Activated naive CD4-positive, alpha-beta T cell treated with anti-CD3 and anti-CD28 coated beads, Interleukin-2, amount 50 U/mL, for 72 hours (primary cell): ENCODE results near the gene DYNC2H1. TPM values are rescaled to one million over a fixed set of nuclear protein-coding genes. Genes with fewer than 3 reads are reported as not detected.

Experiments used
- ATAC-seq, 2 donors: fragments of 150-1000 bp; cut with Tn5 transposase; 2 replicates each; pipeline ENCODE4 v1.10.0; 2021; ENCODE audit warnings: mild to moderate bottlenecking in 2 of 2, moderate library complexity in 2 of 2
- DNase-seq, 2 donors: peaks; one replicate each; pipeline ENCODE4 v3.0.0; 2021 to 2022; ENCODE audit warnings: low spot score in 2 of 2
- H3K27ac Mint-ChIP-seq, 2 donors: one replicate each; pipeline ENCODE4 v1.8.0; 2022; ENCODE audit warnings: mild to moderate bottlenecking in 2 of 2, mixed read lengths in 2 of 2
- H3K36me3 Mint-ChIP-seq, 2 donors: one replicate each; pipeline ENCODE4 v1.8.0; 2022; ENCODE audit warnings: mixed read lengths in 2 of 2
- H3K9me3 Mint-ChIP-seq, 2 donors: one replicate each; pipeline ENCODE4 v1.8.0; 2022; ENCODE audit warnings: mixed read lengths in 2 of 2
- total RNA-seq, 2 donors: library from RNA; stranded (reverse); gene quantifications; one replicate each; pipeline ENCODE4 v1.2.3, GENCODE V29; 2022

The DYNC2H1 gene
- total RNA-seq, 2 donors from 2014 or later, result 2.2 to 2.6 TPM

- Mint-ChIP-seq H3K9me3 (peaks cover 8 to 13% of the 10 kb centered on the region in 2 donors), H3K27ac (no peak overlapping the region), H3K36me3 (peaks cover 7 to 9% of the 10 kb centered on the region in 2 donors)
- DNase-seq (no peak), ATAC-seq (no peak)
These were observed 269.7 kb downstream of the DYNC2H1 start for GRCh38 chr11:103378931-103379330.

- DNase-seq (no peak), ATAC-seq (no peak)
- no peak overlapping the region for H3K27ac Mint-ChIP-seq
- H3K9me3 Mint-ChIP-seq, result peaks cover 6 to 8% of the 10 kb centered on the region in 2 donors
- no peaks in the 10 kb centered on the region for H3K36me3 Mint-ChIP-seq
These were observed 270.8 kb downstream of the DYNC2H1 start for GRCh38 chr11:103380031-103380430.

- DNase-seq (no peak), ATAC-seq (no peak)
- Mint-ChIP-seq H3K36me3 (peaks cover 0 to 4% of the 10 kb centered on the region in 2 donors), H3K27ac (no peak overlapping the region), H3K9me3 (peaks cover 0 to 4% of the 10 kb centered on the region in 2 donors)
These were observed 275.4 kb downstream of the DYNC2H1 start for GRCh38 chr11:103384652-103385051.

- Mint-ChIP-seq H3K9me3 (peaks cover 0 to 6% of the 10 kb centered on the region in 2 donors), H3K27ac (no peak overlapping the region), H3K36me3 (no peaks in the 10 kb centered on the region)
- ATAC-seq (no peak), DNase-seq (no peak)
These were observed 286.4 kb downstream of the DYNC2H1 start for GRCh38 chr11:103395612-103396011.

- Mint-ChIP-seq H3K36me3 (no peaks in the 10 kb centered on the region), H3K27ac (no peak overlapping the region), H3K9me3 (peaks cover under 1 to 3% of the 10 kb centered on the region in 2 donors)
- ATAC-seq (no peak), DNase-seq (no peak)
These were observed 287.0 kb downstream of the DYNC2H1 start for GRCh38 chr11:103396237-103396636.

- Mint-ChIP-seq H3K27ac (no peak overlapping the region), H3K9me3 (peaks cover 0 to 6% of the 10 kb centered on the region in 2 donors), H3K36me3 (no peaks in the 10 kb centered on the region)
- ATAC-seq, result no peak
- no peak for DNase-seq
These were observed 288.1 kb downstream of the DYNC2H1 start for GRCh38 chr11:103397369-103397768.

GRCh38 chr11:103398829-103399228 is 289.6 kb downstream of the DYNC2H1 start:
- no peak for DNase-seq
- H3K9me3 Mint-ChIP-seq, result peaks cover 0 to 11% of the 10 kb centered on the region in 2 donors
- ATAC-seq, result no peak
- H3K36me3 Mint-ChIP-seq, result no peaks in the 10 kb centered on the region
- H3K27ac Mint-ChIP-seq, result no peak overlapping the region

GRCh38 chr11:103406357-103406756 is 297.1 kb downstream of the DYNC2H1 start:
- Mint-ChIP-seq H3K27ac (no peak overlapping the region), H3K9me3 (peaks cover 0 to 7% of the 10 kb centered on the region in 2 donors), H3K36me3 (no peaks in the 10 kb centered on the region)
- no peak for ATAC-seq
- no peak for DNase-seq

GRCh38 chr11:103407641-103408040 is 298.4 kb downstream of the DYNC2H1 start:
- DNase-seq, result no peak
- Mint-ChIP-seq H3K36me3 (no peaks in the 10 kb centered on the region), H3K9me3 (peaks cover 0 to 2% of the 10 kb centered on the region in 2 donors), H3K27ac (no peak overlapping the region)
- no peak for ATAC-seq

- DNase-seq, result no peak
- ATAC-seq, result no peak
- no peaks in the 10 kb centered on the region for H3K36me3 Mint-ChIP-seq
- H3K27ac Mint-ChIP-seq, result no peak overlapping the region
- peaks cover 0 to 3% of the 10 kb centered on the region in 2 donors for H3K9me3 Mint-ChIP-seq
These were observed 304.2 kb downstream of the DYNC2H1 start for GRCh38 chr11:103413266-103413888.

GRCh38 chr11:103418014-103418413 is 308.8 kb downstream of the DYNC2H1 start:
- Mint-ChIP-seq H3K9me3 (peaks cover 8 to 12% of the 10 kb centered on the region in 2 donors), H3K36me3 (peaks cover 0 to 4% of the 10 kb centered on the region in 2 donors), H3K27ac (no peak overlapping the region)
- DNase-seq, result no peak
- no peak for ATAC-seq

GRCh38 chr11:103420593-103420992 is 311.4 kb downstream of the DYNC2H1 start:
- H3K27ac Mint-ChIP-seq, result no peak overlapping the region
- peaks cover 0 to 4% of the 10 kb centered on the region in 2 donors for H3K36me3 Mint-ChIP-seq
- DNase-seq (no peak), ATAC-seq (peak in 1 of 2 donors; percentile 34)
- peaks cover 8 to 12% of the 10 kb centered on the region in 2 donors for H3K9me3 Mint-ChIP-seq

GRCh38 chr11:103433386-103434072 is 324.3 kb downstream of the DYNC2H1 start:
- no peak for DNase-seq
- Mint-ChIP-seq H3K27ac (no peak overlapping the region), H3K36me3 (no peaks in the 10 kb centered on the region), H3K9me3 (no peaks in the 10 kb centered on the region)
- ATAC-seq, result no peak

- no peak overlapping the region for H3K27ac Mint-ChIP-seq
- no peaks in the 10 kb centered on the region for H3K36me3 Mint-ChIP-seq
- ATAC-seq (no peak), DNase-seq (no peak)
- no peaks in the 10 kb centered on the region for H3K9me3 Mint-ChIP-seq
These were observed 324.8 kb downstream of the DYNC2H1 start for GRCh38 chr11:103434073-103434411.

GRCh38 chr11:103436131-103436770 is 327.0 kb downstream of the DYNC2H1 start:
- no peak for ATAC-seq
- Mint-ChIP-seq H3K36me3 (no peaks in the 10 kb centered on the region), H3K9me3 (no peaks in the 10 kb centered on the region)

GRCh38 chr11:103441021-103441420 is 331.8 kb downstream of the DYNC2H1 start:
- H3K9me3 Mint-ChIP-seq, result no peaks in the 10 kb centered on the region
- no peaks in the 10 kb centered on the region for H3K36me3 Mint-ChIP-seq
- no peak overlapping the region for H3K27ac Mint-ChIP-seq
- no peak for DNase-seq
- no peak for ATAC-seq

More at GRCh38 chr11:103436131-103436770, 327.0 kb downstream of the DYNC2H1 start:
- no peak for DNase-seq
- H3K27ac Mint-ChIP-seq, result no peak overlapping the region

GRCh38 chr11:103448966-103449365 is 339.7 kb downstream of the DYNC2H1 start:
- H3K9me3 Mint-ChIP-seq, result no peaks in the 10 kb centered on the region
- no peak overlapping the region for H3K27ac Mint-ChIP-seq

More at GRCh38 chr11:103448966-103449365, 339.7 kb downstream of the DYNC2H1 start:
- no peaks in the 10 kb centered on the region for H3K36me3 Mint-ChIP-seq
- DNase-seq, result no peak
- ATAC-seq, result no peak
